GM12873 (cell line): ENCODE results near the gene TAS2R8.

Experiments
- TF ChIP-seq, protein P1 (sequence below): IDR thresholded peaks from 2 replicates; pipeline ENCODE4 v1.5.1; 2012; ENCODE audit warnings: low read depth, mild to moderate bottlenecking, moderate library complexity, low read length, control low read depth; ENCODE audit not compliant: insufficient read depth; ENCODE audit errors: missing control alignments

TAS2R8 gene

DNA sequence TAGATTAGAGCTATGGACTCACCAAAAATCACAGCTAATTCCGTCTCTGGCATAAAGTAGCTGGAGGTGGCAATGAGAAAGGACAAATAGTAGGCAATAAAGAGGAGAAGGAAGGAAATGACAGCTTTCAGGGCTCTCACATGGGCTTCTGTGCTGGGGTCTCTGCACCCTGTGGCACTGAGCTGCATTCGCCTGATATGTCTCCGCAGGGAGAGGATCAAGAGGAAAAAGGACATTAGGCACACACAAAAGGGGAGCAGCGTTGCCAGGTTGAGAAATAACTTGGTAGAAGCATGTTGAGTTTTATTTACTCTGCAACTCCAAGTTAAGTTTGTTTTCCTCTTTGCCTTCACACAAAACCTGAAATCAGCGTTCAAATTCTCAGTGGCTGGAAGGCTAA, 5.3 kb downstream of the TAS2R8 start:
- TF ChIP-seq, protein P1, sequence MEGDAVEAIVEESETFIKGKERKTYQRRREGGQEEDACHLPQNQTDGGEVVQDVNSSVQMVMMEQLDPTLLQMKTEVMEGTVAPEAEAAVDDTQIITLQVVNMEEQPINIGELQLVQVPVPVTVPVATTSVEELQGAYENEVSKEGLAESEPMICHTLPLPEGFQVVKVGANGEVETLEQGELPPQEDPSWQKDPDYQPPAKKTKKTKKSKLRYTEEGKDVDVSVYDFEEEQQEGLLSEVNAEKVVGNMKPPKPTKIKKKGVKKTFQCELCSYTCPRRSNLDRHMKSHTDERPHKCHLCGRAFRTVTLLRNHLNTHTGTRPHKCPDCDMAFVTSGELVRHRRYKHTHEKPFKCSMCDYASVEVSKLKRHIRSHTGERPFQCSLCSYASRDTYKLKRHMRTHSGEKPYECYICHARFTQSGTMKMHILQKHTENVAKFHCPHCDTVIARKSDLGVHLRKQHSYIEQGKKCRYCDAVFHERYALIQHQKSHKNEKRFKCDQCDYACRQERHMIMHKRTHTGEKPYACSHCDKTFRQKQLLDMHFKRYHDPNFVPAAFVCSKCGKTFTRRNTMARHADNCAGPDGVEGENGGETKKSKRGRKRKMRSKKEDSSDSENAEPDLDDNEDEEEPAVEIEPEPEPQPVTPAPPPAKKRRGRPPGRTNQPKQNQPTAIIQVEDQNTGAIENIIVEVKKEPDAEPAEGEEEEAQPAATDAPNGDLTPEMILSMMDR = no peak

DNA sequence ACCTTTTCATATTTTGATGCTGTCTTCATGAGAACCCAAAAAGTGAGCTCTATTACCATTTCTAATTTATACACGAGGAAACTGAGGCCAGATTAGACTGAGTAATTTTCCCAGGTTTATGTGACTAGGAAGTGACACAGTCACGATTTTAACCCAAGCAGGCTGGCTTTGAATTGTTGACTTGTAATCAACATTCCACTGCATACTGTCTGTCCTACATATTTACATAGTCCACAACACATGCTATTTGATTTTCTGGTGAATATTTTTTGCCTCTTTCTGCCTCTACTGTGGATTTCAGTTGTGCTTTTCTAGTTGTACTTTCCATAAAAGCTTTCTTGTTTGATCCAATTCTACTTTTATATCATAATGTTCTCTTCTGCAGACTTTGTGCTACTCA, 12.9 kb downstream of the TAS2R8 start:
- TF ChIP-seq, protein P1 = no peak

DNA sequence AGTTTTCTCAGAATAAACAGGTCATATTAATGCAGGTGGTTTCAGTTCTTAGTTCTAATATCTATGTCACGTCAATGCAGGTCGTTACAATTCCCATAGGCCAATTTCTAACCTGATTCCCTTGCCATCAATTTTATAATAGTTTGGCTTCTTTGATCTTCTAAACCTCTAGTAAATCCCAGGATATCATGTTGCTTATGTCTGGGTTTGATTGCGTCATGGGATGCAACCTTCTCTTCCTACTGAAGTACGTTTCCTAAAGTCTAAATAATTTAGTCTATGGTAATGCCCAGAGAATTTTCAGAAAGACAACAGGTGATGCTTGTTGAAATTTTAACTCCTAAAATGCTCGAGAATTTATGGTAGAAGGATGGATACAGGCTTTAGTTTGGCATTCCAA, 23.8 kb downstream of the TAS2R8 start:
- TF ChIP-seq, protein P1 = no peak

DNA sequence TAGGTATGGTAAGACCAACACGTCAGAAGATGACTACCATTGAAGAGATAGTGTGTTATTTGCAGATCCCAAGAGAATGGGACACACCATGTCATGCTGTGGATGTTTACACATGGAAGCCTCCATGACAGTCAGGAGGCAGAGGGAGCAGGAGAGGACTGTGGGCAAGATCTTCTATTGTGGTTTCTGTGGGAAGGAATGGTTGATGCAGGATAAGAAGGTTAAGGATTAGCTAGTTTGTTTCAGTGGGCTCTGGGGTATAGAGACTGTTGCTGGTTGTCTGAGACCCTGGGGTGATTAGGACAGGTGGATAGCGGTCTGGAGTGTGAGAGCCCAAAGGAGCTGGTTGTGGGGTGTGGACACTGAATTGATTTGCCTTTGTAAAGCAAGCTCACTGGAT, 28.0 kb downstream of the TAS2R8 start:
- TF ChIP-seq, protein P1 = no peak

DNA sequence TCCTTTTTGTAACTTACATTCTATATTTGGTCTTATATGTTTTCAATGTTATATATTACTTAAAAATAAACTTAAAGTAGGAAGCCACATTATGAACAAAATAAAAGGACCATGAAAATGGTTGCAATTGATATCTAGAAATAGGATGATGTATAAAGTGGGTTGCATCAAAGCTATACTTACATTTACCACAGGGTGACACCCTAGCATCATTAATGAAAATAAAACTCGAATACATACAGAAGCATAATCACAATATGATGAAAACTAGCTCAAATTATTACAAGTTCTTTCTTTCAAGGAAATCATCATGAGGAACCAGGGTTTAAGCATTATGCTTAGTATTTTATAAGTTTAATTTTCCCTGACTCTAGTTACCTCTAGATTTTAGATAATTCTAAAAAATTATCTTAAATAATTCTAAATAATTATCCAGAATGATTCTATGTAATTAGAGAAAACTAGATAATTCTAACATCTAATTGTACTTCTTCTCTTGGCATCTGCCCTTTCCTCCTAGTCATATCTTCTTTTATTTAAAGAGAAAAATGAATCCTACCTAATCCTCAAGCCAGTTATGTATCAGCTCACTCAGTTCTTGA, 35.9 kb downstream of the TAS2R8 start:
- TF ChIP-seq, protein P1 = peak; percentile 42

DNA sequence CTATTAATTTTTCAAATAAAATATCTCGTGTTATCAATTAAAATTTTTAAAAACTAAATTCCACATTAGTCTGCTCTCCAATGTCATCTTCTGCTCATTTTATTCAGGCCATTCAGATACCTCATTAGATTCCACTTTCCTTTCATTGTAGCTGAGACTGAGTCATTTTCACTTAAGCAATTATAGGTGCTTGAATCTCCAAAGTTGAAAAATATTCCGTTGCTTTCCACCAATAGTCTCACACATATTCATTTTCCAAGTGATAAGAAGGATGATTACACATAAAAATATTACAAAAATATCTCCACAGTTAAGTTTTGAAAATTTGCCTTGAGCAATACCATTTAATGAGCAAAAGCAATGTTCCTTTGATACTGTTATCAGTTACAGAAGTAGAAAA, 47.4 kb downstream of the TAS2R8 start:
- TF ChIP-seq, protein P1 = no peak

DNA sequence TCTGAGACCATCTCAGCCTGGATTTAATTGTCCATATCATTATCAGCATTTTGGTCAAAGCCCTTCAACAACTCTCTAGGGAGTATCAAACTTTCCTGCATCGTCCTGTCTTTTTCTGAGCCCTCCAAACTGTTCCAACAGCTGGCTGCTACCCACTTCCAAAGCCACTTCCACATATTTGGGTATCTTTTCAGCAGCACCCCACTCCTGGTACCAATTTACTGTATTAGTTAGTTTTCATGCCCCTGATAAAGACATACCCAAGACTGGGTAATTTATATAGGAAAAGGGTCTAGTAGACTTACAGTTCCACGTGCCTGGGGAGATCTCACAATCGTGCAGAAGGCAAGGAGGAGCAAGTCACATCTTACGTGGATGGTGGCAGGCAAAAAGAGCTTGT, 50.9 kb downstream of the TAS2R8 start:
- TF ChIP-seq, protein P1 = no peak
